CD4-positive, alpha-beta T cell treated with Interleukin-21 for 1 hour (primary cell): ENCODE results near the gene SP4.
"Not testable (repeated sequence)": the region's sequence is repeated elsewhere in the genome, so short reads cannot be mapped to it uniquely, and the experiment has no call there.

Source experiments
- DNase-seq: peaks from one replicate; pipeline ENCODE4 v3.0.0-alpha.2; 2020

SP4 gene

DNA sequence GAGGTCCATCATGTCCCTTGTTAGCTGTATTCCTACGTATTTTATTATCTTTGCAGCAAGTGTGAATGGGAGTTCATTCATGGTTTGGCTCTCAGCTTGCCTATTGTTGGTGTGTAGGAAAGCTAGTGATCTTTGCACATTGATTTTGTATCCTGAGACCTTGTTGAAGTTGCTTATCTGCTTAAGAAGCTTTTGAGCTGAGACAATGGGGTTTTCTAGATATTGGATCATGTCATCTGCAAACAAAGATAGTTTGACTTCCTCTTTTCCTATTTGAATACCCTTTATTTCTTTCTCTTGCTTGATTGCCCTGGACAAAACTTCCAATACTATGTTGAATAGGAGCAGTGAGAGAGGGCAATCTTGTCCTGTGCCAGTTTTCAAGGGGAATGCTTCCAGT is 104.6 kb downstream of the SP4 start:
- DNase-seq, result not testable (repeated sequence)

DNA sequence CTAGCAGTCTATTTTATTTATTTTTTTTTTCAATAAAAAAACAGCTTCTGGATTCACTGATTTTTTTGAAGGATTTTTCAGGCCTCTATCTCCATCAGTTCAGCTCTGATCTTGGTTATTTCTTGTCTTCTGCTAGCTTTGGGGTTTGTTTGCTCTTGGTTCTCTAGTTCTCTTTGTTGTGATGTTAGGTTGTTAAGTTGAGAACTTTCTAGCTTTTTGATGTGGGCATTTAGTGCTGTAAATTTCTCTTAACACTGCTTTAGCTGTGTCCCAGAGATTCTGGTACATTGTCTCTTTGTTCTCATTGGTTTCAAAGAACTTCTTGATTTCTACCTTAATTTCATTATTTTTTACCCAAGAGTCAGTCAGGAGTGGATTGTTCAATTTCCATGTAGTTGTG is 105.8 kb downstream of the SP4 start:
- not testable (repeated sequence) for DNase-seq

DNA sequence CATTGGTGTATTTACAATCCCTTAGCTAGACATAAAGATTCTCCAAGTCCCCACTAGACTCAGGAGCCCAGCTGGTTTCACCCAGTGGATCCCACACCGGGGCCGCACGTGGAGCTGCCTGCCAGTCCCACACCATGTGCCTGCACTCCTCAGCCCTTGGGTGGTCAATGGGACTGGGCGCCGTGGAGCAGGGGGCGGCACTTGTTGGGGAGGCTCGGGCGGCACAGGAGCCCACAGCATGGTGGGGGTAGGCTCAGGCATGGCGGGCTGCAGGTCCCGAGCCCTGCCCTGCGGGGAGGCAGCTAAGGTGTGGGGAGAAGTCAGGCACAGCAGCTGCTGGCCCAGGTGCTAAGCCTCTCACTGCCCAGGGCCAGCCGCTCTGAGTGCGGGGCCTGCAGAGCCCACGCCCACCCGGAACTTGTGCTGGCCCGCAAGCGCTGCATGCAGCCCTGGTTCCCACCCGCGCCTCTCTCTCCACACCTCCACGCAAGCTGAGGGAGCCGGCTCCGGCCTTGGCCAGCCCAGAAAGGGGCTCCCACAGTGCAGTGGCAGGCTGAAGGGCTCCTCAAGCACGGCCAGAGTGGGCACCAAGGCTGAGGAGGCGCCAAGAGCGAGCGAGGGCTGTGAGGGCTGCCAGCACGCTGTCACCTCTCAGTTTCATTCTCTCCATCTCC is 108.7 kb downstream of the SP4 start:
- not testable (repeated sequence) for DNase-seq

DNA sequence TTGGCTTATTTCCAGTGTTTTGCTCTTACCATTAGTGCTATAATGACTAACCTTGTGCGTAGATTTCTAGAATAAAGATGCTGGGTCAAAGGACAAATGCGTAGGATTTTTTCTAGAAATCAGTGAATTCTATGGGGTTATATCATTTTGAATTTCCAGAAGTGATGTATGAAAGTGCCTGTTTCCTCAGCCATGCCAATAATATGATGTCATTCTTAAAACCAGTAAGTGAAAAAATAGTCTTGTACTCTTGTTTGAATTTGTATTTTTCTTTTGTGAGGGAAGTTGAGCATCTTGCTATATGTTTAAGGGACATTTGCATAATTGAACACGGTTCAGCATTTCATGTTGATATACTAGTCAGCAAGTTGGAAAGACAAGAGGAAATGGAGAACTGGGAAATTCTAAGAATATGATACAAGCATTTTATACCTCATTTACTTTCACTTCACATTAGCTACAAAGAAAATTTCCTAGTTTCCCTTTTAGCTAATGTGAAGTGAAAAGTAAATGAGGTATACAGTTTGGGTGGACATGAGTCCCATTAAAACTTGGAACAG is 111.1 kb downstream of the SP4 start:
- DNase-seq, result no peak

- DNase-seq, result no peak
Measured at GRCh38 chr7:21542891-21543527, 115.1 kb downstream of the SP4 start, which contains the start of gene DNAH11. TSS of gene DNAH11 (plus strand) at chr7:21543039. CDS start at chr7:21543246, 207 bp downstream.

DNA sequence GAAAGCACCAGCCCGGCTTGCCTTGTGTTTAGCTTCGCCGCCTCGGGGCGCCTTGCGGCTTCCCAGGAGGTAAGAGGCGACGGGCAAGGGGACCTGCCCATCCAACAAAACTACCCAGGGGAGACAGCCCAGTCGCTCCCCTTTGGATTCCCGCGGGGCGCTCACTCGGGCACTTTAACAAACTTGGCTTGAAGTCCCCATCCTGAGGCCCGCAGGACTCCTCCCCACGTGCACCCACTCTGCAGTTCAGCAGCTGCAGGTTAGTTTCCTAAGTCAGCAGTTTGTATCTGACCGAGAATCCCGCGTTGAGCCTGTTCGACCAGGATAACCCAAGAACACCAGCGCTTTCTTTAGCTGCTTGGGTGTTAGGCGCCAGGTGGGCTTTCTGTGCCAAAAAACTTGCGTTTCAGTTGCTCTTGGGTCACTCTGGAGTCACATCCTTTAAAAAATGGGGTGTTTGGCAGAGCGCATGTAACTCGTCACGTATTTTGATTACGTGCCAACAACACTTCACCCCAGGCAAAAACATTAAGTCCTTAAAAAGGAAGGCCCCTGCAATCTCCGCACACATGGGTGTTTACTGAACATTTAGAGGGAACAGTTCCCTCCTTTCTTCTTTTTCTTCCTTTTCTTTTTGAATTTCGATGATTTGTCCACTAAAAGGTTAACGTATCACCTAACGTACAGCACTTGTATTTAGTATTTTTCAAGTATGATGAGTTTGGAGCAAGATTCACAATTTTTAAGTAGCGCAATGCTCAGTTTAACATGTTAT is 115.8 kb downstream of the SP4 start:
- no peak for DNase-seq

GRCh38 chr7:21544303-21544656 is 116.4 kb downstream of the SP4 start:
- DNase-seq, result no peak

GRCh38 chr7:21544715-21545114 is 116.8 kb downstream of the SP4 start:
- no peak for DNase-seq

GRCh38 chr7:21547501-21547900 is 119.6 kb downstream of the SP4 start:
- DNase-seq, result no peak

GRCh38 chr7:21548491-21548890 is 120.6 kb downstream of the SP4 start:
- no peak for DNase-seq

- no peak for DNase-seq
Measured at GRCh38 chr7:21550076-21550475, 122.2 kb downstream of the SP4 start.

DNA sequence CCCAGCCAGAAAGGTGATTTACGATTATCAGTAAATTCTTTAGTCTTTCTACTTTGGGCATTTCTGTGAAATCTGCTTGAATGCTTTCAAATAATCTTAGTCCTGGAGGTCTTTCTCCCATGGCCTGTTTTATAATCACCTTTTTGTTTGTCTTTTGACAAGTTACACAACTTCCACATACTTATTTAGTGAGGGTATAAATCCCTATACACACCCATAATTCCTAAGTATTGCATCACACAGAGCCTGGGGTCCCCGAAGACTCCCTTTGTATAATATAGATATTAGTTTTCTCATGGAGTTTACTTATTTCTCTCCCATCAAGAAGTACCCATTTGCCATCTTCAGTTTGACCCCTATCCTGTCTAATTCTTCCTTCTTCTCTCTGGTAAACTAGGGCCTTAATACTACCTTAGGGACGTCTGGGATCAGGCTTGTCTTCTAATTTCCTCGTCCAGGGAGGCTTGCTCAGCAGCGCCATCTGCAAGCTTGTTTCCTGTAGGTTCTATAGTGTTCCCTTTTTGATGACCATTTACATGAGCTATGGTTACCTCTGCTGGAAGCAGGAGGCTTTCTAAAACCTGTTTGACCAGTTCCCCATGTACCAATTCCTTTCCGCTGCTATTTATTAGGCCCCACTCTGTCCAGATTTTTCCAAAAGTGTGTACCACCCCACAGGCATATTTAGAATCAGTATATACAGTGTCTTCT is 123.1 kb downstream of the SP4 start:
- no peak for DNase-seq

- DNase-seq, result no peak
Measured at GRCh38 chr7:21562385-21562784, 134.5 kb downstream of the SP4 start.
